Measurements from ENCODE around the gene SHC4. TPM values are rescaled to one million over a fixed set of nuclear protein-coding genes. Genes with fewer than 3 reads are reported as not detected.
A peak's percentile ranks its signal among the peaks of the same experiment; 100 is the strongest.

The SHC4 gene
- total RNA-seq: 1 to 10 TPM in 1 of 3 donors, under 1 TPM in 2; 0.31 to 3.6 (median 0.43) TPM
- long read RNA-seq, donor 1, partial matches to known transcripts: 1 of 3 reads
- long read RNA-seq, donor 1, other reads (novel, unspliced or antisense): 2 of 3 reads
- long read RNA-seq, donor 2, partial matches to known transcripts: 0 of 5 reads
- long read RNA-seq, donor 2, other reads (novel, unspliced or antisense): 5 of 5 reads

- Histone ChIP-seq H3K36me3 (ENCODE audit: low read depth) (no peaks in the 10 kb centered on the region), H3K4me3 (no peak within 1 kb of the TSS), H3K4me1 (ENCODE audit: low read depth) (peaks cover 12% of the 10 kb centered on the region), H3K9me3 (no peaks in the 10 kb centered on the region)
- no peak for TF ChIP-seq CTCF (IDR thresholded peaks at IDR 0.05)
- peak; percentile 75 for ATAC-seq
- peak in 2 of 3 donors; percentile 46 to 47 for DNase-seq
- intact Hi-C loops (cut with DNase I, micrococcal nuclease): no loop called here
These were observed at the start of gene SHC4 for GRCh38 chr15:48963524-48964113. Gene SHC4 (minus strand): TSS chr15:48963919. CDS start chr15:48963015, 904 bp downstream.

- Histone ChIP-seq H3K4me1 (ENCODE audit: low read depth) (no peaks in the 10 kb centered on the region), H3K4me3 (no peak overlapping the region), H3K9me3 (no peaks in the 10 kb centered on the region), H3K36me3 (ENCODE audit: low read depth) (no peaks in the 10 kb centered on the region)
- intact Hi-C loops (cut with DNase I, micrococcal nuclease): no loop called here
- ATAC-seq (no peak), DNase-seq (no peak)
- TF ChIP-seq CTCF (IDR thresholded peaks at IDR 0.05): no peak
These were observed 35.6 kb upstream of the SHC4 start for GRCh38 chr15:48999314-48999713.

- intact Hi-C loops (cut with DNase I, micrococcal nuclease): no loop called here
- Histone ChIP-seq H3K4me3 (no peak overlapping the region), H3K4me1 (ENCODE audit: low read depth) (no peaks in the 10 kb centered on the region), H3K36me3 (ENCODE audit: low read depth) (peaks cover 5% of the 10 kb centered on the region), H3K9me3 (no peaks in the 10 kb centered on the region)
- no peak for ATAC-seq
- no peak for TF ChIP-seq CTCF (IDR thresholded peaks at IDR 0.05)
- DNase-seq: no peak
These were observed 32.6 kb upstream of the SHC4 start for GRCh38 chr15:48996276-48996675.

GRCh38 chr15:48993380-48993779 lies 29.7 kb upstream of the SHC4 start:
- H3K4me1 ChIP-seq (ENCODE audit: low read depth): no peaks in the 10 kb centered on the region
- intact Hi-C loops (cut with DNase I, micrococcal nuclease): no loop called here
- ATAC-seq: no peak
- H3K9me3 ChIP-seq: no peaks in the 10 kb centered on the region
- H3K4me3 ChIP-seq: no peak overlapping the region
- TF ChIP-seq CTCF (IDR thresholded peaks at IDR 0.05): no peak
- DNase-seq: no peak
- peaks cover 5% of the 10 kb centered on the region for H3K36me3 ChIP-seq (ENCODE audit: low read depth)

- ATAC-seq (peak; percentile 26), DNase-seq (no peak)
- Histone ChIP-seq H3K9me3 (no peaks in the 10 kb centered on the region), H3K4me1 (ENCODE audit: low read depth) (no peaks in the 10 kb centered on the region), H3K36me3 (ENCODE audit: low read depth) (peaks cover 5% of the 10 kb centered on the region), H3K4me3 (no peak overlapping the region)
- intact Hi-C loops (cut with DNase I, micrococcal nuclease): no loop called here
- TF ChIP-seq CTCF (IDR thresholded peaks at IDR 0.05): no peak
These were observed 28.8 kb upstream of the SHC4 start for GRCh38 chr15:48992545-48992944.

Data from mucosa of descending colon (tissue), 3 donors.